Activated naive CD4-positive, alpha-beta T cell treated with anti-CD3 and anti-CD28 coated beads for 36 hours (primary cell): ENCODE data around the gene TXNDC12. TPM values are rescaled to one million over a fixed set of nuclear protein-coding genes. Genes with fewer than 3 reads are reported as not detected.
A peak's percentile ranks its signal among the peaks of the same experiment; 100 is the strongest.
"Not testable (repeated sequence)": the region's sequence is repeated elsewhere in the genome, so short reads cannot be mapped to it uniquely, and the experiment has no call there.

Experiments used
- CTCF ChIA-PET: fragments of 350-600 bp; sonication (Branson Sonifier 250); formaldehyde crosslinking; loops from one replicate; lab custom pipeline; 2021; ENCODE audit warnings: antibody characterized with exemption; lab: Charles Lee
- DNase-seq: peaks from one replicate; pipeline ENCODE4 v3.0.0-alpha.2; 2020
- H3K27ac Mint-ChIP-seq: one replicate; pipeline ENCODE4 v1.8.0; 2021; ENCODE audit warnings: mild to moderate bottlenecking, mixed read lengths
- H3K27me3 Mint-ChIP-seq: one replicate; pipeline ENCODE4 v1.8.0; 2021; ENCODE audit warnings: low read depth, mixed read lengths
- H3K36me3 Mint-ChIP-seq: one replicate; pipeline ENCODE4 v1.8.0; 2021; ENCODE audit warnings: low read depth, mixed read lengths
- H3K4me1 Mint-ChIP-seq: one replicate; pipeline ENCODE4 v1.8.0; 2021; ENCODE audit warnings: low read depth, mixed read lengths
- H3K4me3 Mint-ChIP-seq: one replicate; pipeline ENCODE4 v1.8.0; 2021; ENCODE audit warnings: mild to moderate bottlenecking, moderate library complexity, mixed read lengths
- H3K9me3 Mint-ChIP-seq: one replicate; pipeline ENCODE4 v1.8.0; 2021; ENCODE audit warnings: mixed read lengths
- intact Hi-C: fragments of 100-400 bp; cut with micrococcal nuclease; formaldehyde crosslinking; loops from one replicate; pipeline ENCODE4 v1.15.1; 2023
- total RNA-seq, 2 experiments: library from RNA; stranded (reverse); gene quantifications; one replicate each; pipeline ENCODE4 v1.2.3, GENCODE V29; 2021

Gene TXNDC12
- total RNA-seq, 2 experiments from 2014 or later = 32.4 to 44.0 TPM

GRCh38 chr1:52008071-52008809 lies 46.8 kb downstream of the TXNDC12 start:
- DNase-seq = no peak
- Mint-ChIP-seq H3K36me3 (no peaks in the 10 kb centered on the region), H3K27ac (no peak overlapping the region), H3K9me3 (no peaks in the 10 kb centered on the region), H3K4me1 (no peaks in the 10 kb centered on the region), H3K27me3 (peaks cover 20% of the 10 kb centered on the region), H3K4me3 (no peak overlapping the region)
- CTCF ChIA-PET = interaction anchor here (0.5 to 0.9 kb wide), 4 partner anchors 13 to 359 kb away, joined by 3 to 5 read pairs (median 3); no protein-coding TSS in a partner anchor
- intact Hi-C loops = no loop called here

GRCh38 chr1:52007215-52008002 lies 47.6 kb downstream of the TXNDC12 start:
- CTCF ChIA-PET = no interaction called here
- no peak overlapping the region for H3K4me3 Mint-ChIP-seq
- no peaks in the 10 kb centered on the region for H3K36me3 Mint-ChIP-seq
- H3K4me1 Mint-ChIP-seq = no peaks in the 10 kb centered on the region
- DNase-seq = no peak
- H3K27me3 Mint-ChIP-seq = peaks cover 20% of the 10 kb centered on the region
- no peak overlapping the region for H3K27ac Mint-ChIP-seq
- intact Hi-C loops = no loop called here
- H3K9me3 Mint-ChIP-seq = no peaks in the 10 kb centered on the region

DNA sequence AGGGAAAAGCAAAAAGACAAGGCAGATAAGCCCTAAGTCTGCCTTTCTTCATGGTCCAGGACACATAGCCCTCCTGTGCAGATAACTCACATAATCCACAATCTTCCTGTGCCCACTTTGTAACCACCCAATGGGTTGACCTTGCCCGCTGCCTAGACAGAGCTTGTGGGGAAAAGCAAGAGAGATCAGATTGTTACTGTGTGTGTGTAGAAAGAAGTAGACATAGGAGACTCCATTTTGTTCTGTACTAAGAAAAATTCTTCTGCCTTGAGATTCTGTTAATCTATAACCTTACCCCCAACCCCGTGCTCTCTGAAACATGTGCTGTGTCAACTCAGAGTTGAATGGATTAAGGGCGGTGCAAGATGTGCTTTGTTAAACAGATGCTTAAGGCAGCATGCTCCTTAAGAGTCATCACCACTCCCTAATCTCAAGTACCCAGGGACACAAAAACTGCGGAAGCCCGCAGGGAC lies 48.9 kb downstream of the TXNDC12 start:
- H3K4me3 Mint-ChIP-seq, H3K36me3 Mint-ChIP-seq, H3K27ac Mint-ChIP-seq, DNase-seq, H3K4me1 Mint-ChIP-seq, intact Hi-C loops, H3K9me3 Mint-ChIP-seq: not testable (repeated sequence)
- H3K27me3 Mint-ChIP-seq = peaks cover 20% of the 10 kb centered on the region
- CTCF ChIA-PET = interaction anchor here (0.6 to 1.4 kb wide), 3 partner anchors 51 to 166 kb away, joined by 3 to 5 read pairs (median 3); no protein-coding TSS in a partner anchor

- H3K4me1 Mint-ChIP-seq, DNase-seq, H3K4me3 Mint-ChIP-seq, H3K9me3 Mint-ChIP-seq, H3K27ac Mint-ChIP-seq, H3K36me3 Mint-ChIP-seq, intact Hi-C loops: not testable (repeated sequence)
- H3K27me3 Mint-ChIP-seq = peaks cover 20% of the 10 kb centered on the region
- CTCF ChIA-PET = interaction anchor here (0.6 to 1.4 kb wide), 3 partner anchors 51 to 165 kb away, joined by 3 to 5 read pairs (median 3); no protein-coding TSS in a partner anchor
These were observed 49.4 kb downstream of the TXNDC12 start for GRCh38 chr1:52005548-52005947.

DNA sequence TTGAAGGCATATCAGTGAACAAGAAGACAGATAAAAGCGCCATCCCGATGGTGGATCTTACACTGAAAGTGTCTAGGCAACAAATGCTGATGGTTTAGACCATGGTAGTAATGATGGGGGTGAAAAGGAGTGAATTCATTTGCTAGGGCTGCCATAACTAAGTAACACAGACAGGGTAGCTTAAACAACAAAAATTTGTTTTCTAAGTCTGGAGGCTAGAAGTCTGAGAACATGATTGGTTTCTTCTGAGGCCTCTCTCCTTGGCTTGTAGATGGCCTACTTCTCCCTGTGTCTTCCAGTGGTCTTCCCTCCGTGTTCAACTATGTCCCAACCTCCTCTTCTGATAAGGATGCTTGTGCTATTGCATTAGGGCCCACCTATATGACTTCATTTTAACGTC lies 51.1 kb downstream of the TXNDC12 start:
- no peaks in the 10 kb centered on the region for H3K9me3 Mint-ChIP-seq
- no peaks in the 10 kb centered on the region for H3K4me1 Mint-ChIP-seq
- no peak for DNase-seq
- no peak overlapping the region for H3K4me3 Mint-ChIP-seq
- no peaks in the 10 kb centered on the region for H3K36me3 Mint-ChIP-seq
- CTCF ChIA-PET = interaction anchor here (0.7 to 1.2 kb wide), 3 partner anchors 35 to 350 kb away, joined by 3 read pairs; no protein-coding TSS in a partner anchor
- H3K27me3 Mint-ChIP-seq = peaks cover 20% of the 10 kb centered on the region
- intact Hi-C loops = loop anchor here (2.0 kb wide), 1 partner anchor 79 kb away; no protein-coding TSS in a partner anchor
- H3K27ac Mint-ChIP-seq = no peak overlapping the region

- H3K4me3 Mint-ChIP-seq = no peak overlapping the region
- no peaks in the 10 kb centered on the region for H3K9me3 Mint-ChIP-seq
- DNase-seq = peak; percentile 68
- peaks cover 15% of the 10 kb centered on the region for H3K27me3 Mint-ChIP-seq
- H3K36me3 Mint-ChIP-seq = no peaks in the 10 kb centered on the region
- intact Hi-C loops = loop anchor here (1.0 to 2.0 kb wide), 2 partner anchors 77 to 105 kb away; no protein-coding TSS in a partner anchor
- no peak overlapping the region for H3K27ac Mint-ChIP-seq
- no peaks in the 10 kb centered on the region for H3K4me1 Mint-ChIP-seq
- CTCF ChIA-PET = interaction anchor here (0.6 to 1.0 kb wide), 10 partner anchors 9 to 375 kb away, joined by 3 to 5 read pairs (median 3); no protein-coding TSS in a partner anchor
These were observed 52.7 kb downstream of the TXNDC12 start for GRCh38 chr1:52002038-52002917.

- no peak overlapping the region for H3K27ac Mint-ChIP-seq
- intact Hi-C loops = no loop called here
- CTCF ChIA-PET = interaction anchor here (1.6 kb wide), 1 partner anchor 102 kb away, joined by 10 read pairs; no protein-coding TSS in a partner anchor
- no peaks in the 10 kb centered on the region for H3K36me3 Mint-ChIP-seq
- peaks cover 3% of the 10 kb centered on the region for H3K27me3 Mint-ChIP-seq
- H3K4me3 Mint-ChIP-seq = no peak overlapping the region
- no peak for DNase-seq
- no peaks in the 10 kb centered on the region for H3K9me3 Mint-ChIP-seq
- H3K4me1 Mint-ChIP-seq = no peaks in the 10 kb centered on the region
These were observed 56.3 kb downstream of the TXNDC12 start for GRCh38 chr1:51998701-51999100.

GRCh38 chr1:51997974-51998382 lies 57.0 kb downstream of the TXNDC12 start:
- DNase-seq = no peak
- H3K4me1 Mint-ChIP-seq = no peaks in the 10 kb centered on the region
- no peaks in the 10 kb centered on the region for H3K36me3 Mint-ChIP-seq
- intact Hi-C loops = no loop called here
- H3K9me3 Mint-ChIP-seq = no peaks in the 10 kb centered on the region
- H3K27me3 Mint-ChIP-seq = peaks cover 4% of the 10 kb centered on the region
- no peak overlapping the region for H3K4me3 Mint-ChIP-seq
- no peak overlapping the region for H3K27ac Mint-ChIP-seq
- CTCF ChIA-PET = interaction anchor here (1.6 kb wide), 1 partner anchor 101 kb away, joined by 10 read pairs; no protein-coding TSS in a partner anchor

DNA sequence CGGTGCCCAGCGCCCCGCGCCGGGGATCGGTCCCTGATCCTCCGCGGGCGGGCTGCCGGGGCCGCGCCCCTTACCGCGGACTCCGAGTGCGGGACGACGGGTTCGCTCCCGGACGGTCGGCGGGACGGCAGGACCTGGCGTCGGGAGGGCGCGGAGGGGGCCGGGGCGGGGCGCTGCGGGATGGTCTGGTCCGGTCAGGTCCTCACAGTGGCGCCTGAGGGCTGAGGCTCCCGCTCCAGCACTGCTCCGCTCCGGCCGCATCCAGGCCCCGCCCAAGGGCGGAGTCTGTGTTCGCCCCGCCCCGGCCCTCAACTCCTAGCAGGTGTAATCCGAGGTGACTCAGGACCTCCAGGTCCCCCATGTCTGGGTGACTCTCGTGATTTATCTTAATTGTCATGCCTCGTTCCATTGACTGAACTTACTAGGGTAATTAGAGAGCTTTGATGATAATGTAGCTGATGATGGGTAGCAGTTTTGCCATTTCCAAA lies 64.5 kb downstream of the TXNDC12 start, which contains the start of gene RAB3B:
Gene RAB3B, minus strand, starts transcription at position 223 of the 488 bp plus-strand sequence. CDS start 13,583 bp downstream, outside the sequence.
- CTCF ChIA-PET = interaction anchor here (0.6 to 1.2 kb wide), 2 partner anchors 73 to 93 kb away, joined by 3 read pairs; no protein-coding TSS in a partner anchor
- Mint-ChIP-seq H3K4me1 (peaks cover 9% of the 10 kb centered on the region), H3K27ac (no peak within 1 kb of the TSS), H3K9me3 (no peaks in the 10 kb centered on the region), H3K4me3 (peak within 1 kb of the TSS; percentile 71), H3K27me3 (peaks cover 22% of the 10 kb centered on the region), H3K36me3 (no peaks in the 10 kb centered on the region)
- intact Hi-C loops = no loop called here
- DNase-seq = peak; percentile 86

DNA sequence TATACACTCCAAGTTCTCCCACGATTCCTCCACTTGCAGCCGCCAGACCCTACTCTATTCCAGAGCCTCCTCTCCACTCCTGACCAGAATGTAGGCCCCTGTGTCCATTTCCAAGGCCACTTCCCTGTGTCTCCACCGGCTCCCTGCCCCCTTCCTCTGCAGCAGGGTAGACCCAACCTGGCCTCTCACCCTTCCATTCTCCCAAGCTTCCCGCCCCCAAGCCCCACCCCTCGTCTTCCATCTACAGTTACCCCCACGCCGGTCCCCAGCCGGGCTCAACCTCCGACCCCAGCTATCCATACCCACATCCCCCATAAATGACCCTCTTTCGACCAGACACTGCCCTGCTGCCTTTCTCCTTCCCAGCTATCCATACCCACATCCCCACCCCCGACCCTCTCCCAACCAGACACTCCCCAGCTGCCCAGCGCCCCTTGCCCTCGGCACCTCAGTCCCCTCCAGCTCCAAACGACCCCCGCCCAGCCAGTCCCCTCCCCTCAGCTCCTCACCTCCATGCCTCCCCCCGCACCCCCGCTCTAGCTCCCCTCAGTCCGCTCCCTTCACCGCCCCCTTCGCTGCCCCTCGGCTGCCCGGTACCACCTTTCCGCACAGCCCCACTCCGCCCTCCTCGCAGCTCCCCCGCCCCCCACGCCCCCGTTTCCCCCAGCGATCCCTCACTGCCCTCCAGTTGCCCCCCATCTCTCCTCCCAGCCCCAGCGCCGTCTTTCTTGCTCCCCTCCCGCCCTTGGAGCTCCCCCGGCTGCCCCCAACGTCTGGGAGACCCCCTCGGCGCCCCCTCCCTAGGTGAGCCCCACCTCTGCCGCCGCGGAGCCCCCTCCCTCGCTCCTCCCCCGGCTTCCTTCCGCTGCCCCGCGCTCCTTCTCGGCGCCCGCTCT lies 65.2 kb downstream of the TXNDC12 start:
- Mint-ChIP-seq H3K27ac (no peak overlapping the region), H3K27me3 (peaks cover 22% of the 10 kb centered on the region), H3K36me3 (no peaks in the 10 kb centered on the region), H3K4me1 (peaks cover 9% of the 10 kb centered on the region), H3K9me3 (no peaks in the 10 kb centered on the region), H3K4me3 (peak overlapping the region; percentile 47)
- no peak for DNase-seq
- intact Hi-C loops = no loop called here
- CTCF ChIA-PET = interaction anchor here (1.2 kb wide), 1 partner anchor 92 kb away, joined by 3 read pairs; no protein-coding TSS in a partner anchor
